GM12801 (cell line): ENCODE results near the gene CORO7.

Source experiments
- CTCF ChIP-seq: IDR thresholded peaks from one replicate; pipeline ENCODE4 v1.5.1; 2011; ENCODE audit warnings: control low read depth; ENCODE audit not compliant: insufficient read length; ENCODE audit errors: extremely low read depth

The CORO7 gene

DNA sequence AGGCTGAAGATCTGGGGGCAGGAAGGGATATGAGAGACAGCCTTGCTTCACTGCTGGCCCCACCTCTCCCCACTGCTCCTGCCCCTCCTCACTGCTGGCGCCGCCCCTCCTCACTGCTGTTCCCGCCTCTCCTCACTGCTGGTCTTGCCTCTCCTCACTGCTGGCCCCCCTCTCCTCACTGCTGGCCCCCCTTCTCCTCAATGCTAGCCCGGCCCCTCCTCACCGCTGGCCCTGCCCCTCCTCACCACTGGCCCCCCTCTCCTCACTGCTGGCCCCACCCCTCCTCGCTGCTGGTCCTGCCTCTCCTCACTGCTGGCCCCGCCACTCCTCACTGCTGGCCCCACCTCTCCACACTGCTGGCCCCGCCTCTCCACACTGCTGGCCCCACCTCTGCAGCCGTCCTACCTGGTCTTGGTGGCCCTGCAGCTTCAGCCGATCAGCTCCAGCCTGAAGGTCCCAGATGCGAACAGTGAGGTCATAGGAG is 55.8 kb downstream of the CORO7 start:
- TF ChIP-seq CTCF = no peak

DNA sequence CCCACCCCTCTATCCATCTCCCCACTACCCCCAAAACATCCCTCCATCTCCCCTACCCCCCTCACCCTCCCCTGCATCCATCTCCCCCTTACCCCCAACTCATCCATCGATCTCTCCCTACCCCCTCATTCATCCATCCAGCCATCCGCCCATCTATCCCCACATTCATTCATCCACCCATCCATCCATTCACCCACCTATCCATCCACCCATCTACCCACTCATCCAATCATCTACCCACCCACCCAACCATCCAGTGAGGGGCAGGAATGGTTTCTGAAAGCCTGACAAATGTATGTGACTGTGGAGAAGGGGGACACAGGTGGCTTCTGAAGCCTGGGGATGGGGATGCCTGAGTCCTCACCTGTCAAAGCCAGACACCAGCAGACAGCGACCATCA is 56.5 kb downstream of the CORO7 start:
- no peak for TF ChIP-seq CTCF

- no peak for TF ChIP-seq CTCF
Observed at GRCh38 chr16:4358831-4359561, 57.4 kb downstream of the CORO7 start.

DNA sequence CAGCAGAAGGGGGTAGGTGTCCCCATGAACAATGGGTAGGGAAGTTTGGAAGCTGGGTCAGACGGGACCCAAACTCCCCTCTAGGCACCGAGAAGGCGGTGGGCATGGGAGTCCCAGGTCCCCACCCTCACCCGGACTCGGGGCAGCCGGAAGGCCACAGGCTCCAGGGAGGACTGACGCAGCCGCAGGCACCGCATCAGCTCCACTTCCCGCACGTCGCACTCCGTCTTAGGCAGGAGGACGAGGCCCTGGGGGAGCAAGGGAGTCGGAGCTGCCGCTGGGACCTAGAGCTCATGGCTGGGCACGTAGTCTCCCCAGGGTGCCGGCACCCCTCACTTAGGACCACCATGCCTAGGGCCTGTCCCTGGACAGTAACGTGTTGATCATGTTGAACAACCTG is 58.2 kb downstream of the CORO7 start:
- no peak for TF ChIP-seq CTCF

- no peak for TF ChIP-seq CTCF
Observed at GRCh38 chr16:4356820-4357219, 59.6 kb downstream of the CORO7 start.

DNA sequence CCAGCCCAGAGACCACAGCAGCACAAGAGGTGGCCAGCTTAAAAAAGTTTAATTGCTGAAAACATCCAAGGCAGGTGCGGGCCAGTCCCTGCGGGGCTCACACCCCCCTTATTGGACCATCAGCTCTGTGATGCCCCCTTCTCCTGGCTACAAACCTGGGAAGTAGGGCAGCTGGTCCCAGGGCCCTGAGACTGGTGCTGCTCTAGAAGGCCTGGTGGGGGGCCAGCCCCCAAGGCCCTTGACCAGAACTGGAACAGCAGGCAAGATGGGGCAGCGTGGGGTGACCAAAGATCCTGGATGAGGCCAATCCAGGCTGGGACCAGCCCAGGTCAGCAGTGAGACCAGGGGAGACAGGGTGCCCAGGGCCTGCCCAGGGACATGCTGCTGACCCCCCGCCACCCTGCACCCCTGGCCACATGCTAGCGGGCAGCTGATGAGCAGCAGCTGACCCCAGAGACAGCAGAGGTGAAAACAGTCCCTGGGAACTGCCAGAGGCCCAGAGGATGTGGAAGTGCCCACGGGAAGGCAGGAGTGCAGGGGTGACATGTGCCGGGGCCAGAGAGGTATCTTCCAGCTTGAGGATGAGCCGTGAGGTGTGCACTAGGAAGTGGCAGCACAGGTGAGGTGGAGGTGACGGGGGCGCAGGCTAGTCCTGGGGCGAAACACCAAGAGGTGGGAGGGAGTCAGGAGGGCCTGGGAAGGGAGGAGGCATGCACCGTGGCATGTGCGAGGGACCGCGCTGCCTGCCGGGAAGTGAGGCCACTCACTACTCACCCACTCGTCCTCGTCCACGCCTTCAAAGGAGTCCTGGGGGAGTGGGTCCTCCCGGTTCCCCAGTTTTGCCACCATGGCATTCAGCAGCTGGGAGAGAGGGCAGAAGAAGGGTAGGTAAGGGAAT is 61.6 kb downstream of the CORO7 start:
- no peak for TF ChIP-seq CTCF

DNA sequence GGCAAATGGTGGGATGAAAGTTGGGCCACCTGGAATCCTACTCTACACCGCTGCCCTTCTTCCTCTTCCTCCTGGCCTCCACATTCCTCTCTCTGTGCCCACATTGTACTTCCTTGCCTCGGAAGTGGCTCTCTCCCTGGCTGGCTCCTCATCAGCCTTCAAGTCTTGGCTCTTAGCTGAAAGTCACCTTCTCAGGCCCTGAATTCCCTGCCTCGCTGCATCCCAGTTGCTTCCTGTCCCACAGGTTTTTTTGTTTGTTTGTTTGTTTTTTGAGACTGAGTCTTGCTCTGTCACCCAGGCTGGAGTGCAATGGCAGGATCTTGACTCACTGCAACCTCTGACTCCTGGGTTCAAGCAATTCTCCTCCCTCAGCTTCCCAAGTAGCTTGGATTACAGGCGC is 62.7 kb downstream of the CORO7 start:
- TF ChIP-seq CTCF = no peak
